CD4-positive, alpha-beta T cell treated with Interleukin-15 for 1 hour (primary cell): Measurements from ENCODE around the gene CCSER2.
A peak's percentile ranks its signal among the peaks of the same experiment; 100 is the strongest.
"Not testable (repeated sequence)": the region's sequence is repeated elsewhere in the genome, so short reads cannot be mapped to it uniquely, and the experiment has no call there.

Source experiments
- DNase-seq: peaks from one replicate; pipeline ENCODE4 v3.0.0-alpha.2; 2020

Gene CCSER2

DNA sequence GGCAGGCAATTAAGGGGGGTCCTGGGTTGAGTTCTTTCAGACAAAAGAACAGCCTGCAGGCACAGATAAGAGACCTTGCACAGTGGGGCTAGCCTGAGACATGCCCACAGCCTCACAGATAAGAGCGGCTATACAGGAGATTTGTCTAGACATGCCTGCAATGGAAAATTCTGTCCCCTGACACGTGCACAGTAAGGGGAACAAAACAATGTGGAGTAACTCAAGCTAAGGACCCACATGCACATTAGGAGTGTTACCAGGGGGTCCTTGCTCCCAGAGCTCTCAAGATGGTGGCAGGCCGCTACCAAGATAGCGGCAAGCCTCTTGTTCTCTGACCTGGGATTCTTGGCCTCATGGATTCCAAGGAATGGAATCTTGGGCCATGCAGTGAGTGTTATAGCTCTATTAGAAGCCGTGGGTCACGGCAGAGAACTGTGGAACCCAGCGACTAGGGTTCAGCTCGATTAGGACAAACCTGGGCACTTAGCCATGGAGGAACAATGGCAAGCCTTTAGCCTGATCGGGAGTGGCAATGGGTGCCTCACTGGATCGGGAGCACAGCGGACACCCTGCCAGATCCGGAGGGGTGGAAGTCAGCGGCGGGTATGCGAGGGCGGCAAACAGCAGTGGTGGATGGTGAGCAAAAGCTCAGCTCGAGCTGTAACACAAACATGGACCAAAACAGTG, 196.9 kb downstream of the CCSER2 start:
- no peak for DNase-seq

DNA sequence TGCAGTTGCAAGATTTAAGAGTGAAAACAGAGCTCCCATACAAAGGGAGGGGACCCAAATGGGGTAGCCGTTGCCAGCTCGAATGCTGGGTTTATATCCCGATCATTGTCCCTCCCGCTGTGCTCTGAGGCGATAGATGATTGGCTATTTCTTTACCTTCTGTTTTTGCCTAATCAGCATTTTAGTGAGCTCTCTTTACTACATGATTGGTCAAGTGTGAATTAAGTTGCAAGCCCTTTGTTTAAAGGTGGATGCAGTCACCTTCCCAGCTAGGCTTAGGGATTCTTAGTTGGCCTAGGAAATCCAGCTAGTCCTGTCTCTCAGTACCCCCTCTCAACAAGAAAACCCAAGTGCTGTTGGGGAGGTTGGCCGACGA, 197.4 kb downstream of the CCSER2 start:
- DNase-seq: not testable (repeated sequence)

DNA sequence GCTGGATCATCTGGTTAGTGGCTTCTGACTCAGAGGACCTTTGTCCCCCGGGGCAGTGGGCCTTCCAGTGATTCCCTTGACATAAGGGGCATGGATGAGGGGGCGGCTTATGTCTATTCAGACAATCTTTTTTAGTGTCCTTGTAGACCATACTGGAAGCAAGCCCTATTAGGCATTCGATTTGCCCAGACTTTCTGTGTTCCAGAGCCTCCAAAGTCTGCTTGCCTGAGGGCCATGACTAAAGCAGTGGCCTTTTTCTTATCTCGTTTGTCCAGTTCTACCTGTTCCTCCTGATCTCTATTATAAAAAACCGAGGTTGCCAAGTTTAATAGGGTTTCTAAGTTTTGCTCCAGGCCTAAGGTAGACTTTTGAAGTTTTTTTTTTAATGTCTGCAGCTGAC, 199.0 kb downstream of the CCSER2 start:
- DNase-seq: not testable (repeated sequence)

DNA sequence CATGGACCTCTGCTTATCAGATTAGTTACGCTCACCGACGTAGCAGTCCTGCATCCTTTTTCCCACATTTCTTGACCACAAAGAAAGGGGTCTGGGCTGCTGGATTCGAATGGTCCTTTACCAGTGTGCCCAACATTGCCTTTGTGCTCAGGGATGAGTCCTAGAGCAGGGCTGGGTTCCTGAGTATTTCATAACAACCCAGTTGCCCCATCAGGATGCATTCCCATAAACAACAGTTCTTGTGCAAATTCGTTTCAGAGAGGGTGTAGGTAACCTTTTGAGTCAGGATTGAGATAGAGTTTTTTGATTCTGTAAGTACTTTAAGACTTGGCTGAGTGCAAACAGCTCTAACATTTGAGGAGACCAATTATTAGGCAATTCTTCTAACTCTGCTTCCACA, 200.1 kb downstream of the CCSER2 start:
- DNase-seq: not testable (repeated sequence)

DNA sequence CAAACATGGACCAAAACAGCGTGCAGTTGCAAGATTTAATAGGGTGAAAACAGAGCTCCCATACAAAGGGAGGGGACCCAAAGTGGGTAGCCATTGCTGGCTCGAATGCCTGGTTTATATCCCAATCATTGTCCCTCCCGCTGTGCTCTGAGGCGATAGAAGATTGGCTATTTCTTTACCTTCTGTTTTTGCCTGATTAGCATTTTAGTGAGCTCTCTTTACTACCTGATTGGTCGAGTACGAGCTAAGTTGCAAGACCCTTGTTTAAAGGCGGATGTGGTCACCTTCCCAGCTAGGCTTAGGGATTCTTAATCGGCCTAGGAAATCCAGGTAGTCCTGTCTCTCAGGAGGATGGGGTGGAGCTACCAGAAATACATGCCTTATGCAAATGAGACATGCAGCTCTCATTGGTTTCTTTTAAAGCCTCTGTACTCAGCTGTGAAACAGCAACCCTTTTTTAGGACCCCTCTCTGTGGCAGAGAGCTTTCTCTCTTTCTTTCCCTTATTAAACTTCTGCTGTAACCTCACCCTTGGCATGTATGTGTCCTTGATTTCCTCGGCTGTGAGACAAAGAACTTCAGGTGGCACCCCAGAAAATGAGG, 202.4 kb downstream of the CCSER2 start:
- no peak for DNase-seq

DNA sequence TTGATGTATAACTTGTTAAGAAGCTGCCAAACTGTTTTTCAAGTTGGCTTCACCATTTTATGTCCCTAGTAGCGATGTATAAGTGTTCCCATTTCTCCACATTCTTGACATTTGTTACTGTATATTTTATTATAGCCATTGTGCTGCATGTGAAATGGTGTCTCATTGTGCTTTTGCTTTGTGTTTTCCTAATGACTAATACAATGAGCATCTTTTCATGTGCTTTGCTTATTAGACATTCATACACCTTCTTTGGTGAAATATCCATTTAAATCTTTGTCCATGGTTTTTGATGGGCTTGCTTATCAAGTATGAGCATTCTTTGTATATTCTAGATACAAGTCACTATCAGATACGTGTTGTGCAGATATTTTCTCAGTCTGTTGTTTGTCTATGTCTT, 203.0 kb downstream of the CCSER2 start:
- DNase-seq: no peak

DNA sequence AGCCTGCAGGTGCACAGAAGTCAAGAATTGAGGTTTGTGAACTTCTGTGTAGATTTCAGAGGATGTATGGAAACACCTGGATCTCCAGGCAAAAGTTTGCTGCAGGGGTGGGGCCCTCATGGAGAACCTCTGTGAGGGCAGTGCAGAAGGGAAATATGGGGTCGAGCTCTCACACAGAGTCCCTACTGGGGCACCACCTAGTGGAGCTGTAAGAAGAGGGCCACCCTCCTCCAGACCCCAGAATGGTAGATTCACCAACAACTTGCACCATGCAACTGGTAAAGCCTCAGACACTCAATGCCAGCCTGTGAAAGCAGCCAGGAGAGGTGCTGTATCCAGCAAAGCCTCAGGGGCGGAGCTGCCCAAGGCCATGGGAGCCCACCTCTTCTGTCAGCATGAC, 205.8 kb downstream of the CCSER2 start:
- DNase-seq: no peak

DNA sequence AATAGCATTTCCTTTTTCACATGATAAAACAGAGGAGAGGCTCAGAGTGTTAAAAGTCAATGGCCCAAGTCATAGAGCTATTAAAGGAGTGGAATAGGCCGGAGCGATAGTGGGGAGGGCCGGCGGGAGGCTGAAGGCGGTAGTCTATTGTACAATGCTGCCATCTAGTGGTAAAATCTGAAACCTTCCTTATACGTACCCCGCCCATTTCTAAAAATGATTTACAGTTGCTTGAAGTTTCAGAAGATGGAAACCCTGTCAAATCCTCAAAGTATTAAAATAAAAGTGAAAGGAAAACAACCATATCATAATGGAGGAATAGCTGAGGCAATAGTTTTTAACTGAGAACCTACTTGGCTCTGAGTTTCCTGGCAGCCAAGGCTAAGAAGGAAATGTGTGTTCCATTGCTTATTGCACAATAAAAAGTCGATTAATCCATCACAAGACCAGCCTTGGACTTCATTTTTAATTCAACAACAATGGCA, 209.1 kb downstream of the CCSER2 start:
- no peak for DNase-seq

DNA sequence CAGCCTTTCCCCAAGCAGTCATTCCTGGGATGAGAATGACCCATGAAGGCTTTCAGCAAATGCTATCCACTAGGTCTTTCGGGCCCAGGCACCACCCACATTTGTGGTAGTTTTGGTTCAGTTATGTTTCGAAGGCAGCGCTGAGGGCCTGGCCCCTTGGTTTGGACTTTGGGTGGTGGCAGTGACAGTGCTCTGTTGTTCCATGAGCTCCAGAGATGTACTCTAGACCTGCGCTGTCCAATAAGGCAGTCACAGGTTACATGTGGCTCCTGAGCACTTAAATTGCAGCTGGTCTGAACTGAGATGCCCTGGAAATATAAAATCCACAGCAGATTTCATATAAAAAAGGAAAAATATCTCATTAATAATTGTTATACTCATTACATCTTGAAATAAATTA, 209.6 kb downstream of the CCSER2 start:
- DNase-seq: no peak

DNA sequence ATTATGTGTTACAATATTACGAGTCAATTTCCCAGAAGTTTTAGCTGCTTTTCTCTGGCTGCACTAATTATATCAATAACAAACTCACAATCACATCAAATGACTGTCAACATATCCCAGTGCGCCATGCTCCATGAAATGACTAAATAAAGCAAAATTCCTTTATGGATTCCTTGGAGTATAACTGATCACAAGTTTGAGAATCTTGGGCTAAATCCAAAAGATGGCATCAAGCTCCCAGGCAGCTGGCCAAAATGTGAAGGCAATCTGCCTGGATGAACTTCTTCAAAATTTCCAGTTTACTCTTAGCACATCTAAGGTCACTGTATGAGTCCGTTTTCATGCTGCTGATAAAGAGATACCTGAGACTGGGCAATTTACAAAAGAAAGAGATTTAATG, 210.8 kb downstream of the CCSER2 start:
- DNase-seq: no peak

DNA sequence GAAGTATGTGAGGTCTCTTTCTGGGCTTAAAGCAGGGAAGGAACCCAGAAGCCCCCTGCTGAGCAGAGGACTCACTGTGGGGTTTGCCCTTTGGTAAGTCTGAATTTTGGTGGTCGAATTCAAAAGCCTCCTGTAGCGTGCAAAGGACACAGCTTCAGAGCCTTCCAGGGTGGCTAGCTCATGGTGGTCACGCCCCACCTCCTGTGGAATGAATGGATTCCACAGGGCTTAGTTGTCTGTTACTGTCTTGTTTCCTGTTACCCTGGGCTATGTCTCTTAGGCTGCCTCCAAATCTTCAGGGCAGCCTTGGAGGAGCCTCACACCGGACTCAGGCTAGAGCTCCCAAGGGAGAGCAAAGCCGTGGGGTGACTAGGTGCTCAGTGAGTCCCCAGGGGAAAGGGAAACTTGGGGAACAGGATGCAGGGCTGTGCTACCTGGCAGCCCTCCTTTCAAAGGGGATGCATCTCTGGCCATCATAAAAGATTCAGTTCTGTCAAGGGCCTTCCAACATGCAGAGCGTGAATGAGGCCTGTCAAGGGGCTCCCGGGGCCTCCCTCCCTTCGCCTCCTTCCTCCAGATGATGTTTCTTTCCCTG, 211.7 kb downstream of the CCSER2 start:
- no peak for DNase-seq

DNA sequence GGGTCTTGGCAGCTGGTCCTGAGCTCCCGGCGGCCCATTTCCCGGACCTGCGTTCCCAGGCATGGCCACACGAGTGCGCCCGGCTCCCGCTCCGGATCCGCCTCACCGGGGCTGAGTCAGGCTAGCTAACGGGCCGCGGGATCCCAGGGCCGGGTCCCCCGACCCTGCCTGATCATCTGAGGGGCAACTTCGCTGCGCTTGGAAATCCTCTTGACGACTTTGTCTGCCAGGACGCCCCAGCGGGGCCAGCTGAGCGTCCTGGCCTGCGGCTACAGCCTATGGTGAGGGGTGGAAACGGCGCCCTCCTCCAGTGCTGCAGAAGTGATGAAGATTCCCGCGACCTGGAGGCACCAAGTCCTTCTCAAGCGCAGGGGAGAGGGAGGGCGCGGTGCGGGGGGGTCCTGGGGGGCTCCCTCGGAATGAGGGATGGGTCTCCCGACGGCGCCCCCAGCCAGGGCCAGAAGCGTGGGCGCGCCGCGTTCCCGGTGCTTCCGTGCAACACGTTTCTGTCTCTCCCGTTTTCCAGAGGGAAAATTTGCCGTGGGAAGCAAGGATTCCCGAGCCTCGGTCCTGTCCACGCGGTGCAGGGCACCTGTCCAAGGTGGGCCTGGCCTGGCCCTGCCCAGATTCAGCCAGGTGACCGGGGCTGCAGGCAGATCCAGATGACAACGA, 212.4 kb downstream of the CCSER2 start:
- peak; percentile 38 for DNase-seq

DNA sequence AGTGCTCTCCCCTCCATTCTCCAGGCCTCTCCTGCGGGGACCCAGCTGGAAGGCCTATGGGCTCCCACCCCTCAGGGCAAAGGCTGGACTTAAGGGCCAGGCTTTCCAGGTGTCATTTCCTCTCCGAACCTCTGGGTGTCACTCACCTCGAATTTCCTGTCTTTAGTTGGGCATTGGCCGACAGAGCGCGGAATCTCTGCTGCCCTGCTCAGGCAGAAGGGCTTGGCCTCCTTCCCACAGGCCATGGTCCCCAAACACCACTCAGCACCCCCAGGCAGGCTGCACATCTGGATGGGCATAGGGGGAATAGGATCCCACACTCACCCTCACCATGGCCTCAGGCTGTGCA, 212.9 kb downstream of the CCSER2 start:
- DNase-seq: no peak

DNA sequence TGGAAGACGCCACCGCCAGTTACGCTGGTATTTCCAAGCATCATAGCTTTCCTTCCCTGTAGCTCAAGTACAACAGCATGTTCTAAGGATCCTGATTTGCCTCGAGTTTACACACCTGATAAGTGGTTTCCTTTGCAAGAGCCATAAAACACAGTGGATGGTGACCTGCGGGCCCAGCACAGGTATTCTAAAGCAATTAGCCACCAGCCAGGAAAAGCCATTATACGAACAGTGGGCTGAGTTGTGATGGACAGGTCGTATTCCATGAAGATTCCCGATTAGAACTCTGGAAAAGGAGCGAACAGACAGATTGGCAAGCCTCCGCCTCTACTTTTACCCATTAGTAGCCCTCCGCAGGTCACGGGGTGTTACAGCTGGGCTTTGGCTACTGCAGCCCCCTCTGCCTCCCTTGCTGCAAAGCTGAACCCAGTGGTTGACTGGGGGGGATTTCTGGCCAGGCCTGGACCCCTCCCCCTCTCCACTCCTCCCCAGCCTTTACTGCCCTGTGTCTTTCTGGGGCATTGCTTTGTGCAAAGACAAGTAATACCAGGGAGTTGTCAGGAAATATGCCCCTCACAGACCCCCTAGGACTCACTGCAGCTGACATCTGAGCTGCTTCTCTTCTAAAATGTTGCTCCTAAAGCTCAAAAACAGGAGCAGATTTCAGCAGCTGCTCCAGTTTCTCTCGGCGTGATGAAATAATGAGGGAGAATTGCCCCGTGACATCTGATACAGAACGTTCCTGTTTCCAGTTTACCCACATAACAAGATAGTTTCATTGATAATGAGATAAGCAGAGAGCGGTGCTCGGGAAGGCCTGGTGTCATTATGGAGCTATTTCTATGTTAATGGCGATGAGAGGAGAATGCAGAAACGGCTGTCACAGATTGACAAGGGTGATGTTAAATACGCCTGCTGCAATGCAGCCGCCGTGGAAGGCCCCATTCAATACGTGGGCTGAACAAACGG, 214.4 kb downstream of the CCSER2 start:
- no peak for DNase-seq

DNA sequence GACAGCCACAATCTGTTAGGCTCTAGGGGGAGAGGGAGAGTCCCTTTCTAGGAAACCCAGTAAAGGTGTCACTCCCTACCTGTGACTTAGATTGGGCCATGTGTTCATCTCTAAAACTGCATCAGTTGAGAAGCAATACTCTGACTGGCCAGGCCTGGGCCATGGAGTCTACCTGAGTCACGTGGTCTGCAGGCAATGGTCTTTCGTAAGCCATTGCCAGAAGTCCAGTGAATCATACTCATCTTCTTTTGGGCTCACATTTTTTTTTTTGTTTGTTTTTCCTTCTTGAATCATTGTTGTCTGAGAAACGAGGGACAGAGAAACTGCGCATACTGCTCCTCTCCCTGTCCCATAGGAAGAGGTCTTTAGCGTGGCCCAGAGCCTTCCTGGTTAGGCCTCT, 215.6 kb downstream of the CCSER2 start:
- DNase-seq: no peak

DNA sequence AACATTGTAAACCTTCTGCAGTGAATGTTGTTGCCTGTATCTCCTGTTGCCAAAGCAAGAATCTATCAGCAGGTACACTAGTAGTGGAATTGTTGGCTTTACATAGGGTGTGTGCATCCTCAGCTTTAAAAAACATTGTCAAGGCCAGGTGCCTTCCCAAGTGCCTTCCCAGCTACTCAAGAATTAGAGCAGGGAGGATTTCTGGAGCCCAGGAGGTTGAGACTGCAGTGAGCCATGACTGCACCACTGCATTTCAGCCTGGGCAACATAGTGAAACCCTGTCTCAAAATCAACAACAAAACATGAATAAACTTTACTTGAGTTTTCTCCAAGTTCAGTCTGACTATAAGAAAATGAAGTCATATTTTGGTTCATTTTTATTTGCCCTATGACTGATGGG, 217.3 kb downstream of the CCSER2 start:
- no peak for DNase-seq

DNA sequence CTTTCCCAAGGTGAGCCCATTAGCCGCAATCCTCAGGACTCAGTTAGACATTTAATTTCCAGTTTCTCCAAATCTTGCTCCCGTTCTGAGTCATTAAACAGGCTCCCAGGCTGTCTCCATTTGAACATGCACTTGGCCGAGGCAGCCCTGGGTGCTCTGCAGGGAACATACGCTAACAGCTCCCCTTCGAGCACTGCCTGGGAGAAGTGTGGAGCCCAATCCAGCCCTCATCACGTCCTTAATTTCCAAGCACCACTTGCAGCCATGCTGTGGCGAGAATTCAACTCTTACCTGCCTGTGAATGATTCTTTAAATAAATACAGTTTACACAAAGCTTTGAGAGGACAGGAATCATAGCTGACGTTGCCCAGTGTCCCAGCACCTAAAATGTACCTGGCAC, 218.2 kb downstream of the CCSER2 start:
- no peak for DNase-seq

DNA sequence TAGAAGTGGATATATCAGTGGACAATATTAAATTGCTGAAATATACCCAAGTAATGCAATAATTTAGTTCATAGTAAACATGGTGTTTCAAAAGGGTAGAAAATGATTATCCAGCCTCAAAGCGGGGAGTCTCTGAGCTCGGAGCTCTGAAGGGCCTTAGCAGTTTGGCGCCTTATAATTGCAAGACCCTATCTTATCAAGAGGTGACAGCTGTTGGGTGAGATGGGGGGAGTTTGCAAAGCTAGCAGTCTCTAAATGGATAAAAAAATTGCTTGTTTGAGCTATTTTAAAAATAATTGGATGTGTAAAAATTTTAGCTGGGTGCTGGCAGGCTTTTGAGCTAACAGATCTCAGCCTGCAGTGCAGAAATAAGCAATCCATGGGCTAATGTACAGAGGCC, 219.2 kb downstream of the CCSER2 start:
- no peak for DNase-seq

DNA sequence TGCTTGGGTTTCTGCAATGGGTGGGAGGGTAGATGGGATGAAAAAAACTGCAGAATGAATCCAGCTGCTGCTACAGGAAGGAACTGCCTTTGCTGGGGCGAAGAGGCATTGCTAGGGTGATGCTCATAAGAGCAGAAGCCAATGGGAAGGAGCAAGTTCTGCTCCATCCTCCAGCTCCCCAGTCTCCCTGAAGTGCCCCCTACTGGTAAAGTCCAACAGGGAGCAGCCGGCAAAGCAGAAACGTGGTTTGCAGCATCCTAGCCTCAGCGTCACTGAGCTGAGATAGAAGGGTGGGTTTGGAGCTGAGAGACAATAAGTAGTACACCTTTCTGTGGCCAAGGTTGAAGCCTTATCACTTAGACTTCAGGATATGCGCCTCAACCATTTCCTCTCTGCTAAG, 220.5 kb downstream of the CCSER2 start:
- no peak for DNase-seq

DNA sequence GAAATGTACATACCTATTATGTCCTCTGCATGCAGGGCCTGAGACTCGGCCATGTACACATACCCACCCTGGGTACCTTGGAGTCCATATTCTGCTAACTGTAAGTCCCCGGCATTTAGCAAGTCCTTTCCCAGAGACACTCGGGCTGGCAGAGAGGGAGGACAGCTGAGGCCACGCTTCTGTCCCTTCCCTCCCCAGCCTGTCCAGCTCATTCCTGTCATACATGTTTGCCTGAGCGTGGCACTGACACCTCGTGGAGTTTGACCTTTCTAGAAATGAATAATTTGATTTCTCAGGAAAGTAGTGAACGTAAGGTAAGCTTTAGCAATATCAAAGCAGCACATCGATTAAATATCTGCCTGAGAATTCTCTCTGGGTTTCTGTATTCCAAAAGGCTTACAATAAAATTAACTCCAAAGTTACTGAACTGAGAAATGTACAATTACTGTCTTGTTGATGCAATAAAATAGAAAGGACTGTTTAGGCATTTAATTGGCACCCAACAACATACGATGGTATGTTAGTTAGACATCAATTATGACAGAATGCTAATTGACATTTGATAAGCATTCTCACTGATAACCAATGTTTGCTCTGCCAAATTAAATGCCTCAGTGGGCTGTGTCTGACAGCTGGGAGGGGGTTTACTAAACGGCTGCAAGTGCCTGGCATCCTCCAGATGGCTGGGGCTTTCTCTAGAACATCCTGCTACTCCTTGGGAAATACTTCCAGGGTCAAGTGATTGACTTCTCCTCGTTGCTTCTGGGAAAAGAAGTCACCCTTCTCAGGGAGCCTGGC, 221.2 kb downstream of the CCSER2 start:
- no peak for DNase-seq

DNA sequence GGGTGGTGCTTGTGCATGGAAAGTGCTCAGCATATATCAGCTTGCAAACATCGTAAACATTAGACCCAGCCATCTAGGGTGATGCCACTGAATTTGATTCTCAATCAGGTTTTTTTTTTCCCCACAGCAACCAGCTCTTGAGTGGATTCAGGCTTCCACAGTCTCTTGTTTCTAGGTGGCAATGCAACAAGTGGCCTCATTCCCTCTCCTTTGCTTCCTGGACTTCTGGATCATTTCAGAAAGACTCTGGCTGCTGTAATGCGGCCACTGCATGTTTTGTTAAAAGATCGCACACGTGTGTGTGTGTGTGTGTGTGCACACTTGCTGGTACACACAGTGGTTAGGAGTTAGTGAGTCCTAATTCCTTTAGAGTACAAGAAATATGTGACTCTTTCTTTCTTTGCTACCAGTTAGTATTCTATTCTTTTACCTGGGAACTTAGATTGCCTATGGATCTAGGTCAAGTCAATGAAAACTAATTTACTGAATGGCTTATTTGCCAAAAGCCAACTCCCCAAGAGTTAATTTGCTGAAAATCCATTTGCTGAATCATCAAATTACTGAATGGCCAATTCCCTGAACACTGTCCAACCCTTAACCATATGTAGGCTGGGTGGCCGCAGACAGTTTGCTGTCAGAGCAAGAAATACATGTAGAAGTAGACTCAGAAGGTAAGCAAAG, 222.5 kb downstream of the CCSER2 start:
- DNase-seq: no peak
